ENCODE data around the gene SDR42E1.
"Not testable (repeated sequence)": the region's sequence is repeated elsewhere in the genome, so short reads cannot be mapped to it uniquely, and the experiment has no call there.

Gene SDR42E1

GRCh38 chr16:82010649-82011048 is 621 bp downstream of the SDR42E1 start:
- Histone ChIP-seq H2AFZ (ENCODE audit: low read depth) (peak overlapping the region; percentile 100), H3K79me2 (ENCODE audit: insufficient read depth, low read depth) (no peaks in the 10 kb centered on the region; the same call in 1 of the 2 replicates), H3K27ac (peak overlapping the region; percentile 53), H3K36me3 (ENCODE audit: insufficient read depth) (no peaks in the 10 kb centered on the region), H3K4me2 (peak overlapping the region; percentile 92), H3K4me1 (ENCODE audit: low read depth, poor library complexity, severe bottlenecking) (peaks cover 6% of the 10 kb centered on the region), H3K27me3 (ENCODE audit: insufficient read depth, low read depth) (no peaks in the 10 kb centered on the region), H3K4me3 (IDR thresholded peaks at IDR 0.05; ENCODE audit: insufficient read depth, low read depth, low read length) (peak overlapping the region; percentile 65), H4K20me1 (ENCODE audit: insufficient read depth) (no peaks in the 10 kb centered on the region), H3K9ac (peak overlapping the region; percentile 61; the same call in 1 of the 2 replicates)
- TF ChIP-seq, protein P1, sequence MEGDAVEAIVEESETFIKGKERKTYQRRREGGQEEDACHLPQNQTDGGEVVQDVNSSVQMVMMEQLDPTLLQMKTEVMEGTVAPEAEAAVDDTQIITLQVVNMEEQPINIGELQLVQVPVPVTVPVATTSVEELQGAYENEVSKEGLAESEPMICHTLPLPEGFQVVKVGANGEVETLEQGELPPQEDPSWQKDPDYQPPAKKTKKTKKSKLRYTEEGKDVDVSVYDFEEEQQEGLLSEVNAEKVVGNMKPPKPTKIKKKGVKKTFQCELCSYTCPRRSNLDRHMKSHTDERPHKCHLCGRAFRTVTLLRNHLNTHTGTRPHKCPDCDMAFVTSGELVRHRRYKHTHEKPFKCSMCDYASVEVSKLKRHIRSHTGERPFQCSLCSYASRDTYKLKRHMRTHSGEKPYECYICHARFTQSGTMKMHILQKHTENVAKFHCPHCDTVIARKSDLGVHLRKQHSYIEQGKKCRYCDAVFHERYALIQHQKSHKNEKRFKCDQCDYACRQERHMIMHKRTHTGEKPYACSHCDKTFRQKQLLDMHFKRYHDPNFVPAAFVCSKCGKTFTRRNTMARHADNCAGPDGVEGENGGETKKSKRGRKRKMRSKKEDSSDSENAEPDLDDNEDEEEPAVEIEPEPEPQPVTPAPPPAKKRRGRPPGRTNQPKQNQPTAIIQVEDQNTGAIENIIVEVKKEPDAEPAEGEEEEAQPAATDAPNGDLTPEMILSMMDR (conservative IDR thresholded peaks at IDR 0.05; ENCODE audit: low read depth, low read length), result no peak

- not testable (repeated sequence) for H3K27me3 ChIP-seq (ENCODE audit: insufficient read depth, low read depth); H4K20me1 ChIP-seq (ENCODE audit: insufficient read depth); H2AFZ ChIP-seq (ENCODE audit: low read depth); H3K36me3 ChIP-seq (ENCODE audit: insufficient read depth); H3K4me1 ChIP-seq (ENCODE audit: low read depth, poor library complexity, severe bottlenecking); H3K79me2 ChIP-seq (ENCODE audit: insufficient read depth, low read depth); H3K9ac ChIP-seq; H3K27ac ChIP-seq; H3K4me3 ChIP-seq (IDR thresholded peaks at IDR 0.05; ENCODE audit: insufficient read depth, low read depth, low read length)
- peak overlapping the region; percentile 92; the same call in 1 of the 2 replicates for H3K4me2 ChIP-seq
Observed at GRCh38 chr16:82009789-82010188, 1.5 kb downstream of the SDR42E1 start.

DNA sequence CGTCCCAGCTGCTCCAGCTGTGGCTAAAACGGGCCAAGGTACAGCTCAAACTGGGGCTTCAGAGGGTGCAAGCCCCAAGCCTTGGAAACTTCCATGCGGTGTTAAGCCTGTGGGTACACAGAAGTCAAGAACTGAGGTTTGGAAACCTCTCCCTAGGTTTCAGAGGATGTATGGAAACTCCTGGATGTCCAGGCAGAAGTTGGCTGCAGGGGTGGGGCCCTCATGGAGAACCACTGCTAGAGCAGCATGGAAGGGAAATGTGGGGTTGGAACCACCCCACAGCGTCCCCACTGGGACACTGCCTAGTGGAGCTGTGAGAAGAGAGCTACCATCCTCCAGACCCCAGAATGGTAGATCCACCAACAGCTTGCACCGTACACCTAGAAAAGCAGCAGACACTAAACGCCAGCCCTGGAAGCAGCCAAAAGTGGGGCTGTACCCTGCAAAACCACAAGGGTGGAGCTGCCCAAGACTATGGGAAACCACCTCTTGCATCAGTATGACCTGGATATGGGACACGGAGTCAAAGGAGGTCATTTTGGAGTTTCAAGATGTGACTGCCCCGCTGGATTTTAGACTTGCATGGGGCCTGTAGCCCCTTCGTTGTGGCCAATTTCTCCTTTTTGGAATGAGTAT is 2.2 kb downstream of the SDR42E1 start:
- Histone ChIP-seq H4K20me1 (ENCODE audit: insufficient read depth) (no peaks in the 10 kb centered on the region), H3K4me1 (ENCODE audit: low read depth, poor library complexity, severe bottlenecking) (peaks cover 6% of the 10 kb centered on the region), H3K36me3 (ENCODE audit: insufficient read depth) (no peaks in the 10 kb centered on the region), H3K4me3 (IDR thresholded peaks at IDR 0.05; ENCODE audit: insufficient read depth, low read depth, low read length) (no peak overlapping the region), H2AFZ (ENCODE audit: low read depth) (no peak overlapping the region), H3K27ac (no peak overlapping the region), H3K4me2 (no peak overlapping the region), H3K9ac (no peak overlapping the region), H3K27me3 (ENCODE audit: insufficient read depth, low read depth) (no peaks in the 10 kb centered on the region), H3K79me2 (ENCODE audit: insufficient read depth, low read depth) (no peaks in the 10 kb centered on the region; the same call in 1 of the 2 replicates)
- TF ChIP-seq, protein P1 (conservative IDR thresholded peaks at IDR 0.05; ENCODE audit: low read depth, low read length), result no peak

- no peak overlapping the region for H3K9ac ChIP-seq
- TF ChIP-seq, protein P1 (conservative IDR thresholded peaks at IDR 0.05; ENCODE audit: low read depth, low read length), result no peak
Observed at GRCh38 chr16:82007189-82007588, 4.1 kb downstream of the SDR42E1 start.

DNA sequence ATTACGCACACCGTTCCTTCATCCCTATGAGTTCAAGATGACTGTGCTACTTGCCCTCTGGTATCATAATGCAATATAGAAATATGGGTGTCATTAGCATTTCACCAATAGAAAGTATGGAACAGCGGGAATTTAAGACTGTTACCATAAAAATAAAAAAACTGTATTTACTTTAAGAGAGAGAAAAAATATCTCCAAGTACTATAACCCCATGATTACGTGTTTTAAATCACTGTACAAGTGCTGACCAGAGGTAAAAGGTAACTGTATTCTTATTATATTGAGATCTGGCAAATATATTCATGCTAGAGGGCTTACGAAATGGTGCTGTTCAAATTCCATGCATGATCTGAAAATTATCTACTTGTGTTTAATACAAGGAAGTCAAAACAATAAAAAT is 5.2 kb downstream of the SDR42E1 start:
- no peak overlapping the region for H3K4me3 ChIP-seq (IDR thresholded peaks at IDR 0.05; ENCODE audit: insufficient read depth, low read depth, low read length)
- H4K20me1 ChIP-seq (ENCODE audit: insufficient read depth), result no peaks in the 10 kb centered on the region
- no peaks in the 10 kb centered on the region; the same call in 1 of the 2 replicates for H3K79me2 ChIP-seq (ENCODE audit: insufficient read depth, low read depth)
- H3K4me2 ChIP-seq, result no peak overlapping the region
- no peaks in the 10 kb centered on the region for H3K36me3 ChIP-seq (ENCODE audit: insufficient read depth)
- no peak overlapping the region for H3K27ac ChIP-seq
- H3K27me3 ChIP-seq (ENCODE audit: insufficient read depth, low read depth), result no peaks in the 10 kb centered on the region
- TF ChIP-seq, protein P1 (conservative IDR thresholded peaks at IDR 0.05; ENCODE audit: low read depth, low read length), result no peak
- H2AFZ ChIP-seq (ENCODE audit: low read depth), result no peak overlapping the region
- no peak overlapping the region for H3K9ac ChIP-seq
- peaks cover 6% of the 10 kb centered on the region for H3K4me1 ChIP-seq (ENCODE audit: low read depth, poor library complexity, severe bottlenecking)

More at GRCh38 chr16:82007189-82007588, 4.1 kb downstream of the SDR42E1 start:
- no peaks in the 10 kb centered on the region for H3K36me3 ChIP-seq (ENCODE audit: insufficient read depth)
- no peaks in the 10 kb centered on the region for H4K20me1 ChIP-seq (ENCODE audit: insufficient read depth)
- no peak overlapping the region for H3K27ac ChIP-seq
- H2AFZ ChIP-seq (ENCODE audit: low read depth), result no peak overlapping the region
- H3K4me2 ChIP-seq, result no peak overlapping the region
- H3K4me1 ChIP-seq (ENCODE audit: low read depth, poor library complexity, severe bottlenecking), result peaks cover 6% of the 10 kb centered on the region
- H3K4me3 ChIP-seq (IDR thresholded peaks at IDR 0.05; ENCODE audit: insufficient read depth, low read depth, low read length), result no peak overlapping the region
- H3K79me2 ChIP-seq (ENCODE audit: insufficient read depth, low read depth), result no peaks in the 10 kb centered on the region; the same call in 1 of the 2 replicates
- H3K27me3 ChIP-seq (ENCODE audit: insufficient read depth, low read depth), result no peaks in the 10 kb centered on the region
